ENCODE measurements around the gene ZFP91. TPM values are rescaled to one million over a fixed set of nuclear protein-coding genes. Genes with fewer than 3 reads are reported as not detected.

Gene ZFP91
- total and polyA plus RNA-seq, 2 of the 13 experiments (the other 11 are each of a cell fraction or from before 2014, with no cell fraction given) = 13.5 to 38.6 TPM

DNA sequence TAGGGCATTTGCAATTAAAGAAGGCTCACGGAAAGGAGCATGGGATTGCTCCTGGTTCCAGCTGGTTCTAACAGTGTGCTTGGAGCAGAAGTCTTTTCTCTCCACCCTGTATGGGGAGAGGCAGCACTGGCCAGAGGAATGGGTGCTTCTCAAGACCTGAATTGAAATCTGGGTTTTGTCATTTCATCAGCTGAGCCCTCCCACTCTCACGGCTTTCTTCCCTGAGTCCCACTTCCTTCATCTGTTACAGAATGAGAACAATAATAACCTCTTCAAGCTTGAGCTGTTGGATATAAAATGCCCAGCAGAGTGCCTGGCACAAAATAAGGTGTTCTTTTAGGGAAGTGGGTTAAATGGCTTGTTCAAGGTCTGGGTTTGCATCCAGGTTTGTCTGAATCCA, 60.8 kb downstream of the ZFP91 start:
- FAIRE-seq = no peak
- Histone ChIP-seq H3K4me2 (ENCODE audit: low read depth, low read length) (no peak overlapping the region), H2AFZ (ENCODE audit: low read length) (no peak overlapping the region), H3K27ac (ENCODE audit: extremely low read length, insufficient read depth, low read length) (no peak overlapping the region), H3K9ac (ENCODE audit: insufficient read depth, low read depth, low read length) (no peak overlapping the region), H3K4me1 (ENCODE audit: insufficient read depth, low read length) (no peaks in the 10 kb centered on the region), H3K4me3 (replicated peaks in 1 of 3; ENCODE audit: insufficient read depth in 1 of 3, low read depth in 2 of 3, low read length in 3 of 3) (no peak overlapping the region), H3K36me3 (replicated peaks in 1 of 2; ENCODE audit: control insufficient read depth in 1 of 2, insufficient read depth in 2 of 2, low read length in 2 of 2) (no peaks in the 10 kb centered on the region), H3K9me3 (ENCODE audit: low read length) (no peaks in the 10 kb centered on the region), H4K20me1 (ENCODE audit: insufficient read depth, low read length) (no peaks in the 10 kb centered on the region), H3K79me2 (ENCODE audit: insufficient read depth, low read length) (no peaks in the 10 kb centered on the region), H3K27me3 (ENCODE audit: control insufficient read depth in 1 of 2, insufficient read depth in 2 of 2, low read length in 2 of 2) (no peaks in the 10 kb centered on the region)
- no peak for DNase-seq (ENCODE audit: low spot score)
- no TSS peak for BruUV-seq (replicated peaks)
- ATAC-seq = no peak
- CTCF ChIA-PET (ENCODE audit: low intra/inter-chr PET ratio, low total read pairs) = no interaction called here
- intact Hi-C loops (cut with micrococcal nuclease; ENCODE audit: unreplicated experiment) (no loop called here), in situ Hi-C loops (cut with HindIII; ENCODE audit: extremely low pct_ligation_motif_present, low pct_unique_long_range_greater_than_20kb) (no loop called here)
- WGBS (ENCODE audit: low lambda C conversion rate) = 26% methylated on average over 2 of the region's 2 CpGs
- POLR2A ChIA-PET = no interaction called here
- TF ChIP-seq, protein P1, sequence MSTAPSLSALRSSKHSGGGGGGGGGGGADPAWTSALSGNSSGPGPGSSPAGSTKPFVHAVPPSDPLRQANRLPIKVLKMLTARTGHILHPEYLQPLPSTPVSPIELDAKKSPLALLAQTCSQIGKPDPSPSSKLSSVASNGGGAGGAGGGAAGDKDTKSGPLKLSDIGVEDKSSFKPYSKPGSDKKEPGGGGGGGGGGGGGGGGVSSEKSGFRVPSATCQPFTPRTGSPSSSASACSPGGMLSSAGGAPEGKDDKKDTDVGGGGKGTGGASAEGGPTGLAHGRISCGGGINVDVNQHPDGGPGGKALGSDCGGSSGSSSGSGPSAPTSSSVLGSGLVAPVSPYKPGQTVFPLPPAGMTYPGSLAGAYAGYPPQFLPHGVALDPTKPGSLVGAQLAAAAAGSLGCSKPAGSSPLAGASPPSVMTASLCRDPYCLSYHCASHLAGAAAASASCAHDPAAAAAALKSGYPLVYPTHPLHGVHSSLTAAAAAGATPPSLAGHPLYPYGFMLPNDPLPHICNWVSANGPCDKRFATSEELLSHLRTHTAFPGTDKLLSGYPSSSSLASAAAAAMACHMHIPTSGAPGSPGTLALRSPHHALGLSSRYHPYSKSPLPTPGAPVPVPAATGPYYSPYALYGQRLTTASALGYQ (CRISPR knock-in tag; IDR thresholded peaks at IDR 0.05) = no peak
- TF ChIP-seq, protein P2, sequence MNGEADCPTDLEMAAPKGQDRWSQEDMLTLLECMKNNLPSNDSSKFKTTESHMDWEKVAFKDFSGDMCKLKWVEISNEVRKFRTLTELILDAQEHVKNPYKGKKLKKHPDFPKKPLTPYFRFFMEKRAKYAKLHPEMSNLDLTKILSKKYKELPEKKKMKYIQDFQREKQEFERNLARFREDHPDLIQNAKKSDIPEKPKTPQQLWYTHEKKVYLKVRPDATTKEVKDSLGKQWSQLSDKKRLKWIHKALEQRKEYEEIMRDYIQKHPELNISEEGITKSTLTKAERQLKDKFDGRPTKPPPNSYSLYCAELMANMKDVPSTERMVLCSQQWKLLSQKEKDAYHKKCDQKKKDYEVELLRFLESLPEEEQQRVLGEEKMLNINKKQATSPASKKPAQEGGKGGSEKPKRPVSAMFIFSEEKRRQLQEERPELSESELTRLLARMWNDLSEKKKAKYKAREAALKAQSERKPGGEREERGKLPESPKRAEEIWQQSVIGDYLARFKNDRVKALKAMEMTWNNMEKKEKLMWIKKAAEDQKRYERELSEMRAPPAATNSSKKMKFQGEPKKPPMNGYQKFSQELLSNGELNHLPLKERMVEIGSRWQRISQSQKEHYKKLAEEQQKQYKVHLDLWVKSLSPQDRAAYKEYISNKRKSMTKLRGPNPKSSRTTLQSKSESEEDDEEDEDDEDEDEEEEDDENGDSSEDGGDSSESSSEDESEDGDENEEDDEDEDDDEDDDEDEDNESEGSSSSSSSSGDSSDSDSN (CRISPR knock-in tag; IDR thresholded peaks at IDR 0.05) = no peak
- TF ChIP-seq, protein P3, sequence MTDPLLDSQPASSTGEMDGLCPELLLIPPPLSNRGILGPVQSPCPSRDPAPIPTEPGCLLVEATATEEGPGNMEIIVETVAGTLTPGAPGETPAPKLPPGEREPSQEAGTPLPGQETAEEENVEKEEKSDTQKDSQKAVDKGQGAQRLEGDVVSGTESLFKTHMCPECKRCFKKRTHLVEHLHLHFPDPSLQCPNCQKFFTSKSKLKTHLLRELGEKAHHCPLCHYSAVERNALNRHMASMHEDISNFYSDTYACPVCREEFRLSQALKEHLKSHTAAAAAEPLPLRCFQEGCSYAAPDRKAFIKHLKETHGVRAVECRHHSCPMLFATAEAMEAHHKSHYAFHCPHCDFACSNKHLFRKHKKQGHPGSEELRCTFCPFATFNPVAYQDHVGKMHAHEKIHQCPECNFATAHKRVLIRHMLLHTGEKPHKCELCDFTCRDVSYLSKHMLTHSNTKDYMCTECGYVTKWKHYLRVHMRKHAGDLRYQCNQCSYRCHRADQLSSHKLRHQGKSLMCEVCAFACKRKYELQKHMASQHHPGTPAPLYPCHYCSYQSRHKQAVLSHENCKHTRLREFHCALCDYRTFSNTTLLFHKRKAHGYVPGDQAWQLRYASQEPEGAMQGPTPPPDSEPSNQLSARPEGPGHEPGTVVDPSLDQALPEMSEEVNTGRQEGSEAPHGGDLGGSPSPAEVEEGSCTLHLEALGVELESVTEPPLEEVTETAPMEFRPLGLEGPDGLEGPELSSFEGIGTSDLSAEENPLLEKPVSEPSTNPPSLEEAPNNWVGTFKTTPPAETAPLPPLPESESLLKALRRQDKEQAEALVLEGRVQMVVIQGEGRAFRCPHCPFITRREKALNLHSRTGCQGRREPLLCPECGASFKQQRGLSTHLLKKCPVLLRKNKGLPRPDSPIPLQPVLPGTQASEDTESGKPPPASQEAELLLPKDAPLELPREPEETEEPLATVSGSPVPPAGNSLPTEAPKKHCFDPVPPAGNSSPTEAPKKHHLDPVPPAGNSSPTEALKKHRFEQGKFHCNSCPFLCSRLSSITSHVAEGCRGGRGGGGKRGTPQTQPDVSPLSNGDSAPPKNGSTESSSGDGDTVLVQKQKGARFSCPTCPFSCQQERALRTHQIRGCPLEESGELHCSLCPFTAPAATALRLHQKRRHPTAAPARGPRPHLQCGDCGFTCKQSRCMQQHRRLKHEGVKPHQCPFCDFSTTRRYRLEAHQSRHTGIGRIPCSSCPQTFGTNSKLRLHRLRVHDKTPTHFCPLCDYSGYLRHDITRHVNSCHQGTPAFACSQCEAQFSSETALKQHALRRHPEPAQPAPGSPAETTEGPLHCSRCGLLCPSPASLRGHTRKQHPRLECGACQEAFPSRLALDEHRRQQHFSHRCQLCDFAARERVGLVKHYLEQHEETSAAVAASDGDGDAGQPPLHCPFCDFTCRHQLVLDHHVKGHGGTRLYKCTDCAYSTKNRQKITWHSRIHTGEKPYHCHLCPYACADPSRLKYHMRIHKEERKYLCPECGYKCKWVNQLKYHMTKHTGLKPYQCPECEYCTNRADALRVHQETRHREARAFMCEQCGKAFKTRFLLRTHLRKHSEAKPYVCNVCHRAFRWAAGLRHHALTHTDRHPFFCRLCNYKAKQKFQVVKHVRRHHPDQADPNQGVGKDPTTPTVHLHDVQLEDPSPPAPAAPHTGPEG (CRISPR knock-in tag; IDR thresholded peaks at IDR 0.05) = no peak
- TF ChIP-seq GATAD2A (CRISPR knock-in tag; IDR thresholded peaks at IDR 0.05) (no peak), NAIF1 (CRISPR knock-in tag; IDR thresholded peaks at IDR 0.05; ENCODE audit: borderline replicate concordance) (no peak), ZNF605 (CRISPR knock-in tag; IDR thresholded peaks at IDR 0.05) (no peak), ZNF510 (CRISPR knock-in tag; IDR thresholded peaks at IDR 0.05; ENCODE audit: low read depth) (no peak), RFX1 (IDR thresholded peaks at IDR 0.05) (no peak), SNRNP70 (IDR thresholded peaks at IDR 0.05; ENCODE audit: low read depth, low read length) (no peak), KLF6 (CRISPR knock-in tag; IDR thresholded peaks at IDR 0.05) (no peak), RARG (CRISPR knock-in tag; IDR thresholded peaks at IDR 0.05; ENCODE audit: low read depth) (no peak), TCF7 (IDR thresholded peaks at IDR 0.05; ENCODE audit: low read depth) (no peak), ZNF839 (CRISPR knock-in tag; IDR thresholded peaks at IDR 0.05; ENCODE audit: borderline replicate concordance) (no peak)
- TF ChIP-seq, protein P4, sequence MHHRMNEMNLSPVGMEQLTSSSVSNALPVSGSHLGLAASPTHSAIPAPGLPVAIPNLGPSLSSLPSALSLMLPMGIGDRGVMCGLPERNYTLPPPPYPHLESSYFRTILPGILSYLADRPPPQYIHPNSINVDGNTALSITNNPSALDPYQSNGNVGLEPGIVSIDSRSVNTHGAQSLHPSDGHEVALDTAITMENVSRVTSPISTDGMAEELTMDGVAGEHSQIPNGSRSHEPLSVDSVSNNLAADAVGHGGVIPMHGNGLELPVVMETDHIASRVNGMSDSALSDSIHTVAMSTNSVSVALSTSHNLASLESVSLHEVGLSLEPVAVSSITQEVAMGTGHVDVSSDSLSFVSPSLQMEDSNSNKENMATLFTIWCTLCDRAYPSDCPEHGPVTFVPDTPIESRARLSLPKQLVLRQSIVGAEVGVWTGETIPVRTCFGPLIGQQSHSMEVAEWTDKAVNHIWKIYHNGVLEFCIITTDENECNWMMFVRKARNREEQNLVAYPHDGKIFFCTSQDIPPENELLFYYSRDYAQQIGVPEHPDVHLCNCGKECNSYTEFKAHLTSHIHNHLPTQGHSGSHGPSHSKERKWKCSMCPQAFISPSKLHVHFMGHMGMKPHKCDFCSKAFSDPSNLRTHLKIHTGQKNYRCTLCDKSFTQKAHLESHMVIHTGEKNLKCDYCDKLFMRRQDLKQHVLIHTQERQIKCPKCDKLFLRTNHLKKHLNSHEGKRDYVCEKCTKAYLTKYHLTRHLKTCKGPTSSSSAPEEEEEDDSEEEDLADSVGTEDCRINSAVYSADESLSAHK (CRISPR knock-in tag; IDR thresholded peaks at IDR 0.05; ENCODE audit: borderline replicate concordance) = no peak
